Measurements from ENCODE around the gene CCDC178.

DNA sequence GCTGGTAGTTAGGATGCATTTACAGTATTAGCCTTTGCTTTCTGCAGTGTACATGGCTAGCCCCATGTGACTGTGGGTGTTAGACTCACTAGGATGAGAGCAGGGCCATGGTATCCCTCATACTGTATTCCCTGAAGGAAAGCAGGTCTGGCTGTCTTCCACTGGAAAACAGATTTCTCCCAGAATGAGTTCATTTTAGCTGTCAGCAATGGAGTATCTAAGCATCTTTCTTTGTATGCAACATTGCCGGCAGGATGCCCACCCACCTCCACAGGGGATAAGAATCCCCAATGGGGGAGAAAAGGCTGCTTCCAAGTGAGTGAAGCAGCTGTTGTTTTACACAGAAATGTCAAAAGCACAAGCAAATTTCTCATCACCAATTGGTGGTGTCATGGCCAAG is 525.0 kb downstream of the CCDC178 start:
- no peak for TF ChIP-seq CTCF (IDR thresholded peaks at IDR 0.05)
- no peak for TF ChIP-seq POLR2A (IDR thresholded peaks at IDR 0.05)

Measured in esophagus squamous epithelium (tissue), 4 donors.